Stimulated activated CD4-positive, alpha-beta T cell treated with anti-CD3 and anti-CD28 coated beads, Interleukin-1b, Interleukin-23, amount 100 ng/mL, for 4 hours (primary cell): ENCODE results near the gene PSMB1.
"Not testable (repeated sequence)": the region's sequence is repeated elsewhere in the genome, so short reads cannot be mapped to it uniquely, and the experiment has no call there.

Experiments used
- DNase-seq, 2 donors: peaks; one replicate each; pipeline ENCODE4 v3.0.0-alpha.2; 2020; ENCODE audit warnings: low read depth in 2 of 2

Gene PSMB1

GRCh38 chr6:170502733-170503413, 50.2 kb downstream of the PSMB1 start:
- not testable (repeated sequence) for DNase-seq

GRCh38 chr6:170502268-170502667, 50.8 kb downstream of the PSMB1 start:
- DNase-seq = not testable (repeated sequence)

GRCh38 chr6:170500955-170501590, 52.0 kb downstream of the PSMB1 start:
- no peak for DNase-seq

GRCh38 chr6:170497841-170498301, 55.2 kb downstream of the PSMB1 start:
- no peak for DNase-seq

- DNase-seq = no peak
These were observed 59.8 kb downstream of the PSMB1 start for GRCh38 chr6:170493354-170493753.

GRCh38 chr6:170490259-170490658, 62.8 kb downstream of the PSMB1 start:
- DNase-seq = no peak

- no peak for DNase-seq
These were observed 63.3 kb downstream of the PSMB1 start for GRCh38 chr6:170489836-170490235.

GRCh38 chr6:170487707-170488329, 65.3 kb downstream of the PSMB1 start:
- DNase-seq = no peak

- DNase-seq = no peak
These were observed 67.9 kb downstream of the PSMB1 start for GRCh38 chr6:170485159-170485558.
